Limb (tissue), 2 donors: ENCODE measurements around the gene TBC1D16.

ENCODE experiments used
- DNase-seq, 2 donors: peaks; one replicate each; pipeline ENCODE4 v3.0.0-alpha.2; 2016; ENCODE audit errors: extremely low spot score in 2 of 2

Gene TBC1D16

DNA sequence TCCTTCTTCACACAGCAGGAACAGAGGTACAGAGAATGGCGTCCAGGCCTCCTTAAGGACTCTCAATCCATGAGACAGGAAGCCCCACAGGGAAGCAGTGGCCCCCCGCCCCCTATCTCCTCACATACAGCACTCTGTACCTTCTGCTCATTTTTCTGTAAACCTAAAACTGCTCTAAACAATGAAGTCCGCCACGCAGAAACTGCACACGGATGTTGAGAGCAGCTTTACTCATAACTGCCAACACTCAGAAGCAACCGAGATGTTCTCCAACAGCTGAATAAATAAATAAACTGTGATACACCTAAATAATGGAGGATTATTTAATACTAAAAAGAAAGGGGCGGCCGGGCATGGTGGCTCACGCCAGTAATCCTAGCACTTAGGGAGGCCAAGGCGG lies 9.9 kb downstream of the TBC1D16 start:
- no peak for DNase-seq

DNA sequence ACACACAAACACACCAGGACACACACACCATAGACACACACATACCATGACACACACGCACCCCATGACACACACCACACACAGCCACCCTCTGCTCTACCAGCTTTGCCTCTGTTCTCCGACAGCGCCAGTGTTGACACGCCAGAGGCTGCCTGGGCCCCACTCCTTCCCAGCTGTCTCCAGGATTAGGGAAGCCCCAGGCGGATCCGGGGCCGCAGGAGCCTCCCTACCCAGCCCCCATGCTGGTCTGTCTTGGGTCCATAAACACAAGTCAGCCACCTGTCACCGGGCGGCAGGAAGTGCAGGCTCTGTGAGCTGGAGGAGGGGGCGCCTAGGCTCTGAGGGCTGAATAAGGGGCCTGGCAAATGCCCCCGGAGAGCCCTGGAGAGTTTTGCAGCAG lies 10.5 kb downstream of the TBC1D16 start:
- DNase-seq = peak in 1 of 2 donors; percentile 70

DNA sequence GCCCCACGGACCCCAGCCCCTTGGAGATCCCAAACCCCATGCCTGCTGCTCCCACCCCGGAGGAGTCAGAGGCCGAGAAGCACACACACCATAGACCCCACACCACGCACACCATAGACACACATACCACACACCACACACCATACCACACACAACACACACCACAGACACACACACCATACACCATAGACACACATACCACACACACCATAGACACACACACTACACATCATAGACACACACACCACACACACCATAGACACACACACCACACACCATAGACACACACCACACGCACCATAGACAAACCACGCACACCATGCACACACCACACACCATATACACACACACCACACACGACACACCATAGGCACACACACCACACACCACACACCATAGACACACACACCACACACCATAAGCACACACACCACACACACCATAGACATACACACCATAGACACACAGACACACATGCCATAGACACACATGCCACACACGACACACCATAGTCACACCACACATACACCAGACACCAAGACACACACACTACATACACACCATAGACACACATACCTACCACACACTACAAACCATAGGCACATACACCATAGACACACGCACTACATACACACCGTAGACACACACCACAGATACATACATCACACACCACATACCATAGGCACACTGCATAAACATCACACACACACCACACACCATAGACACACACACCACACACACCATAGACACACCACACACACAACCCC lies 11.3 kb downstream of the TBC1D16 start:
- DNase-seq = no peak

DNA sequence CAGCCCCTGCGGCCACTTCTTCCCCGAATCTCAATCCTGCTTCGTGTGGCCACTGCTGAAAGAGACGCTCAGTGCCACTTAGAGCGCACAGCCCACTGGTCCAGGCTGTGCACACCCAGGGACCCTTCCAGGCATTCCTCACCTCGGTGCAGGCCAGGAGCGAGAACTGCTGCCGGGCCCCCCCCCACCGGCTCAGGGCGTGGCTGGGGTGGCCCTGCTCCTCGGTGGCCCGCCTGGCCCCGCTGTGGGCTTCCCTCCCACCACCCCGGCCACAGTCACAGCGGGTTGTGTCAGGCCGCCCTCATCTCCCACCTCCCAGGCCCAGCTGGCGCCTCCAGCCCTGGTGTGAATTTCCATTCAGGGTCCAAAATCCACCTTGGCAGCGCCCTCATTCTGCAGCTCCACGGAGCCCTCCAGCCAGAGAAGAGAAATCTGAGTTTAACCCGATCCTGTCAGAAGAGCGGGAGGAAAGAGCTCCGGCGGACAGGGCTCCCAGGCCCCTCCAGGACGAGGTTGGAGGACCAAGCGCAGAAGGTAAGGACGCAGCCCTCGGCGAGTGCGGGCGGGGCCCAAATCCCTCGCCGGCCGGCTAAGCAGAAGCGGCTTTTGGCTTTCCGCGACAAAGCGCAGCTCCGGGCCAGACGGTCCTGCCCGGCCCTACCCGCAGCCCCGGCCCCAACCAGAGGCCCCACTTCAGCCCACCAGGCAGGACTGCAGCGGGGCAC lies 12.0 kb downstream of the TBC1D16 start:
- DNase-seq = peak in 1 of 2 donors; percentile 73

DNA sequence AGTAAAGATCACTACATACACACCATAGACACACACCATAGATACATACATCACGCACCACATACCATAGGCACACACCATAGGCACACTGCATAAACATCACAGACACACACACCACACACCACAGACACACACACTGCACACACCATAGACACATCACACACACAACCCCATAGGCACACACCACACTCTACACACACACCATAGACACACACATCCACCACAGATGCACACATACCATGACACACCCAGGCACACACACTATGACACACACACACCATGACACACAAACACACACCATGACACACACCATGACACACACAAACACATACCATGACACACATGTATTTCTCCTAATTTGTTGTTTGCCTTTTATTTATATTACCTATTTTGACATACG lies 14.1 kb downstream of the TBC1D16 start:
- DNase-seq = no peak

DNA sequence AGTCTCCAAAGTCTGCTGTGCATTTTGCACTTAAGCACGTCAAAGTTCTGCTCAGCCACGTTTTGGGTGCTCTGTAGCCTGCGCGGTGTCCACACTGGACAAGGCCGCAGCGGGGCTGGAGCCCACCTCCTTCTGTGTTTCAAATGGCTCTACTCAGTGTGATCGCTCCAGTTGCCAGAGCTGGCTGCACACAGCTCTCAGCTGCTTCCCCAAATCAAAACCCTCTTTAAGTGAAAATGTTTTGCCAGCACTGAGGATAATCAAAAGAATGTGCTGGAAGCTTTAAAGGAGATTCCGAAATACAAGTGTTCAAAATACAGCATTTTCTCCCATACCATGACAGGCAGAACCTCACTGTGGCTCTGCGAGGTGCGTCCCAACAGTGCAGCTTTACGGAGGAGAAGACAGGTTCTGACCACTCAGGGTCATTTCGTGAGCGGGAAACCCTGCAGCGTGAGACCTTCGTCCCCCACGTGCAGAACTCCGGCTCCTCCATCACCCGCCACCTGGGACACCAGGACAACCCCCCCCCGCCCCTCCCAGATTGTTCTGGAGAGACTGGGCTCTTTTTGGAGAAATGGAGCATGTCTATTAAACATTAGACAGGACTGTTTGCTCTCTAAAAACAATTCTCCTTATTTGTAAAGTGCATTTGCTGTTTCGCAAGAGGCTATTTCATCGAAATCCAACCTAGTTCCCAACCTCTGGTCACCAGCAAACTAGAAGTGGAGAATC lies 16.6 kb downstream of the TBC1D16 start:
- no peak for DNase-seq

DNA sequence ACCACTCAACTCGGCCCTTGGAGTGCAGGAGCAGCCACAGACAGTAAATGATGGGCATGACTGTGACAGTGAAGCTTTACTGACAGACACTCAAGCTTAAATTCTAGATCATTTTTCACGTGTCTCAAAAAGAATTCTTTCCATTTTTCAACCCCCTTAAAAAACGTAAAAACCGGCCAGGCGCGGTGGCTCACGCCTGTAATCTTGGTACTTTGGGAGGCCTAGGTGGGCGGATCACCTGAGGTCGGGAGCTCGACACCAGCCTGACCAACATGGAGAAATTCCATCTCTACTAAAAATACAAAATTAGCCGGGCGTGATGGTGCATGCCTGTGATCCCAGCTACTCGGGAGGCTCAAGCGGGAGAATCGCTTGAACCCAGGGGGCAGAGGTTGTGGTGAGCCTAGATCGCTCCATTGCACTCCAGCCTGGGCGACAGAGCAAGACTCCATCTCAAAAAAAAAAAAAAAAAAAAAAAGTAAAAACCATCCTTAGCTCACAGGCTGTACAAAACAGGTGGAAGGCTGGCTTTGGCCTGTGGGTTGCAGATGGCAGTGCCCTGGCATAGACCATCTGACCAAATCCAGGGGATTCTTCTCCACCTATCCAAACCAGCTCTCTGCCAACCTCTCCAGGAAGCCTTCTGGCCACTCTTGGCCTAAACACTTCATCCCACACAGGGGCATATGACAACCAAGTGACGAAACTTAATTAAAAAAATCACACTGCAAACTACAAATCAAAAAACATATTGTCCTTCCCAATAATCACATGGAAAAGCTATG lies 18.3 kb downstream of the TBC1D16 start:
- DNase-seq = no peak

DNA sequence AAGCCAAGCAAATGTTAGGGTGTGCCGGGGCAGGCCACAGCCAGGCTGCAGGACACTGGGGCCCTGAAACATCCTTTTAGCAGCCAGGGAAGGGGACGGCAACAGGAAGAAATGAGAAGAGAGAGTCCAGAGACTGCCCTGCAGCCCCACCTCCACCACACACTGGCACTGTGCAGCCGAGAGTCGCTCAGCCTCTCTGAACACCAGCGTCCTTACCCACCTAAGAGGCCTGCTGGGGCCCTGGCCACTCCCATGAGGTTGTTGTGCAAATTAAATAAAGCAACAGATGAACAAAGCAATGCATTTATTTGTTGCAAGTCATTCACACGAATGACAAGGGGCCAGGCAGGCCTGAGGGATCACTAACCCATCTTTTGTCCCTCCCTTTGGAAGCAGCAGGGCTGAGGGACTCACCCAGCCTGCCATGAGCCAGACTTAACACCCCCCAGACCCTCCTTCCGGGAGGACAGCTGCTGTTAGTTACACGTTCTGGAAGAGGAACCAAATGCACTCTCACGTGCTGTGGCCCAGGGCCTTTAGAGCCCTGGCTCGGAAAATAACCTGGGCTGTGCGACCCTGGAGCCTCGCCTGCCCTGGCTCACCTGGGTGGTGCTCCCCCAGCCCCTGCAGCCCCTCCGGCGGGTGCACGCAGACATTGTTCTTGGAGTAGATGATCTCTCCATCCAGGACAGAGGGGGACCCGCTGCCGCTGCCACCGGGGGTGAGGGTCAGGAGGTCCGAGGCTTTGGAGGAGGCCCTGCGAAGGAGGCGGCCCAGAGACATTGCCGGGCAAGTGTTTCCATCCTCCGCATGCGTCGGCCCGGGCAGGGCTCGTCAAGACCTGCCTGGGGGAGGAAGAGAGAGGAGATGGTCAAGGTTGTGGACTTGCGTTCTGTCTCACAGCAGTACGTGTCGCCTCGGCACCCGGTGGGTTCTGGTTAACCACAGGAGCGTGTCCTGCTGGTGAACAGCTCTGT lies 22.6 kb downstream of the TBC1D16 start:
- no peak for DNase-seq

DNA sequence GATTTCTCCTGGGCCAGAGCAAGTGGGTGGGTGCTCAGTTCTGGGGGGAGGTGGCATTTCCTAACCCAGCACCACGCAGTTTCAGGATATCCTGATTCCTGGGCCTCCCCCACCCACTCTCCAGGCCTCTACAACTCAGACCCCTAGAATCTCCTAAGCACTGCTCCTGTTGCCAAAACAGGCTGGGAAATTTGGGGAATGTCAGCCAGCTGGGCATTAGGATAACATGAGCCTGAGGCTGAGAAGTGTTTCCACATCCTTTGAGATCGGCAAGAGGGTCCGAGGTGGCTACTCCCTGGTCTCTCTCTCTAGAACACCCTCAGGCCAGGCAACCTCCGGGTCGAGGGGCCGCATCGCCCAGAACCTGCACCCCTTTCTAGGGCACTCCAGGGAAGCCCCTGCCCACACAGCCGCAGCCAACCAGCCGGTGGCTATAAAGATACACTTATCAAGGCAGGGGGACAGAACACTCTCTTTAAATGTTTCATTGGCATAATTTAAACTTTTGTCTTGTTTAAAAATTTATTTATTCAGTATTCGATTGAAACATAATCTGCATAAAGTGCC lies 23.6 kb downstream of the TBC1D16 start:
- no peak for DNase-seq

DNA sequence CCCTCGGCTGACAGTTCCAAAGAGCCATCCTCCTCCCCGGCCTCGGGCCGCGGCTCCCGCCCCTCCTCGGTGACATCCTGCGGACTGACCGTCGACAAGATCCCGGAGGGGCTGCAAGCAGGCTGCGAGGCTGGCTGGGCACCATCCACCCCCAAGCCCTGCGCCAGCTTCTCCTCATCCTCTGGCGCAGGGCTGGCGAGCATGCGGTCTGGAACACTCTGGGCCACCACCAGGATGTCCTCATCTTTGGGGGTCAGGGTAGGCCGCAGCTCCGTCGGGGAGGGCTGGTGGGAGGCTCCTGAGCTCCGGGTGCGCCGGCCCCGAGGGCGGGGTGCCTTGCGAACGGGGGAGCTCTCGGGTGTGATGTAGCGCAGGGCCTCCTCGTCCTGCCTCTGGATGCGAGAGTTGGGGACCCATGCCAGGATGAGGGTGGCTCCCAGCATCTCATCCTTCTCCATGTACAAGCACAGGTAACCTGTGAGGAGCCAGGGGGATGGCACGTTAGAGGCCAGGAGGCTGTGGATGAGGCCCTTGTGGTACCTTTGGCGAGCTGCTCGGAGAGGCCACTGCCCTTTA lies 25.3 kb downstream of the TBC1D16 start:
- DNase-seq = no peak

DNA sequence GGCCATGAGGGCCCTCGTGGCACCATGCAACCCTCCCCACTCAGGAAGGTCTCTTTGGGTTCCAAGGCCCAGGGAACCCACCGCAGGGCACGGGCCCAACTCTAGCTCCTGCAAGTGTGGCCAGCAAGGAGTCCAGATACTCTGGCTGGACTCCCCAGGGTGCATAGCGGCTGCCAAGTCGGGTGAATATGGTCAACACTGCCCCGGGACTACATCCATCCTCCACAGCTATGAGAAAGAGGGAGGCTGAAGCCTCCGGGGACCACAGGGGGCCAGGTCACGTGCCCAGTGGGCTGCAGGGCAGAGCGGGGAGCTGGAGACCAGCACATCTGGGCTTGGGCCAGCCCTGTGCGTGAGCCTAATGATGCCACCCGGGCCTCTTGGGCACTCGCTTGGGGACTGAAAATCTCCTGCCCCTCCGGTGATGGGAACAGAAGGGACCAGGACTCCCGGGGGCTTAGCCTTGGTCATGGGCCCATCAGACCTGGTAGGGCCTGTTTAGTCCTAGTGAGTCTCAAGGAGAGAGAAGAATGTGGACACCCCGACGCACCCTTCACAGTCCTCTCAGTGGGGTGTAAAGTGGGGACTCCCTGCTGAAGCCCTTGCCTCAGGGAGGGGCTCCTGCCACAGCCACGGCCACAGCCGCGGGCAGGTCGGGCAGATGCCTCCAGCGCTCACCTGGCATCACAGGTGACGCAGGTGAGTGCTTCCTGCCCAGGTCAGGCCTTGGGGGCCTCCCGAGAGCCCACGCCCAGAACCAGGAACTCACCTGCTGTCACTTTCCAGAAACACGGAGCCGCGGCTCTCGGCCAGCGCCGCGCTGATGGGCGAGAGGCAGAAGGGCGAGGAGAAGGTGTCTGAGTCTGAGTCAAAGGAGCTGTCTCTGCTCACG lies 26.0 kb downstream of the TBC1D16 start:
- no peak for DNase-seq

DNA sequence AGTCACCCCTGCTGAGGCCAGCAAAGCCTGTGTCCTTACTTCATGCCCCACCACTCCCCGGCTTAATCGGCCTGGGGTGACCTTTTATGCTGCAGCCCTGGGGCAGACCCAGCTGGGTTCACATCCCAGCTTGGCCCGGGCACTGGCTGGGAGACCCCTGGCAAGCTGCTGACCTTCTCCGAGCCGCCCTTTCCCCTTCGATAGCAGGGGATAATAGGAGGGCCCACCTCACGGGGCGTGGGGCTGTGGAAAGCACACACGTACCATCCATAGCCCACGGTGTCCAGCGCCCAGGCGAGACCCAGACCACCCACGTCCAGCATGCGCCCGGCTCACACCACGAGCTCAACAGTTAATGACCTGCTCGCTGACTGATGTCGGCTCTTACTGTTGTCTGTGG lies 26.8 kb downstream of the TBC1D16 start:
- no peak for DNase-seq

DNA sequence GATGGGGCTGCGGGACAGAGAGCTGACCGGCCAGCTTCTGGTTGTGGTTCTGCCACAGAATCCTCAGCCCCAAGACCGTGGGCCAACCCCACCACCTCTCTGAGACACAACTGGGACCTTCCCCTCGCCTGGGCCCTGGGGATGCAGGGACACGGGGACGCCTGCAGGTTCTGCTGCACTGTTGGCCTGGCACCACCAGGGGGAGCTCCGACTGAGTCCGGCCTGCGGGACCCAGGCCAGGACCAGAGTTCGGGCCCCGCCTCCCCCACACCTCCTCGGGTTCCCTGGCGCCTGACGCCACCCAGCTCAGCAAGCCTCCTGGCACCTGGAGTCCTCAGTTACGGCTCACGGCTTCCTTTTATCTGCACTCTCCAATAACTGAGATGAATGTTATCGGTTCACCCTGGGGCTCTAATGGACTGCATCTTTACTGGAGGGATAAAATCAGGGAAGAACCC lies 27.3 kb downstream of the TBC1D16 start:
- DNase-seq = peak in 1 of 2 donors; percentile 80

DNA sequence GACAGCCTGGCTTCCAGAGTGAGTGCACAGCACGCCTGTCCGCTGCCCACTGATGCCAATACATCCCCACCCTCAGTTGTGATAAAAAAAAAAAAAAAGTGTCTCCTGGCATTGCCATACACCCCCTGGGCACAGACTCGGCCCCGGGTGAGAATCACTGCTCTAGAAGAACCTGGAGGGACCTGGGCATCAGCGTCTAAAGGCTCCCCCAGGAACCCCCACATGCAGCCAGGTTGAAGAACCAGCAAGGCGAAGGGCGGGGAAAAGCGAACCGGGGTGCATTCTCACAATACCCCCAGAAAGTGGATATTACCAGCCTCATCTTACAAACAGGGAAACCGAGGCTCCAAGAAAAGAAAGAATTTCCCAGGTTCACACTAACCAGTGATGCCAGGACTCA lies 27.7 kb downstream of the TBC1D16 start:
- DNase-seq = no peak

DNA sequence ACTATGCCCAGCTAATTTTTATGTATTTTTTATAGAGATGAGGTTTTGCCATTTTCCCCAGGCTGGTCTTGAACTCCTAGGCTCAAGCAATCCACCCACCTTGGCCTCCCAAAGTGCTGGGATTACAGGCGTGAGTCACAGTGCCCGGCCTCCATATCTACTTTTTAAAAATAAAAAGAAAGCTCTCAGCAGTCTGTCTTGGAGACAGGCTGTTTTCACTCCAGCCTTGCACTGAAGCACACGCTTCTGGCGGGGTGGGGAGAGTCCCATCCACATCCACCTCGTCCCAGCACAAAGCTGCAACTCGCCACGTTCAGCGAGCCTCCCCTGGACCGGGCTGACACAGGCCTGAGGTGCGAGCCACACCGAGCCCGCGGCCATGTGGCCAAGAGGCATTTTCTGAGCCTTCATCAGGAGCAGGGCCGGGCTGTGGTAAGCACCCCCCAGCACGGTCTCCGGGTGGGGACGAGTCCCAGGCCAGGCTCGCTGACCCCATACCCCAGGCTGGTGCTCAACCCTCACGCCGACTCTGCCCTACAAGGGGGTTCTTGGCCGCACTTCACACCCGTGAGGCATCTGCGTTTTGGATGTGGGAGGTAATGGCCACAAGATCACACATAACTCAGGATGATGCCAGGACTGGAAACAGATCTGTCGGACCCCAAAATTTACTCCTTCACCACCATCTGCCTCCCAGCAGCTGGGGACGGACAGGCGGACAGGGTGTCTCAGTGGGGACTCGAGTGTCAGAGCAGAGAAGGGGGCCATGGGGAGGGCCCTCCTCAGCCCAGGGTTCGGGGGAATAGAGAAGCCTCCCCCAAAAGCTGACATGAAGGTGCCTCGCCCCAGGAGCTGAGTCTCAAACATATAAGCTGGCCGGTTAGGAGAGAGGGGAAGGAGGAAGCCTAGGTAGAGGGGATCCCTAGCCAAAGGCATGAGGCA lies 28.6 kb downstream of the TBC1D16 start:
- no peak for DNase-seq

DNA sequence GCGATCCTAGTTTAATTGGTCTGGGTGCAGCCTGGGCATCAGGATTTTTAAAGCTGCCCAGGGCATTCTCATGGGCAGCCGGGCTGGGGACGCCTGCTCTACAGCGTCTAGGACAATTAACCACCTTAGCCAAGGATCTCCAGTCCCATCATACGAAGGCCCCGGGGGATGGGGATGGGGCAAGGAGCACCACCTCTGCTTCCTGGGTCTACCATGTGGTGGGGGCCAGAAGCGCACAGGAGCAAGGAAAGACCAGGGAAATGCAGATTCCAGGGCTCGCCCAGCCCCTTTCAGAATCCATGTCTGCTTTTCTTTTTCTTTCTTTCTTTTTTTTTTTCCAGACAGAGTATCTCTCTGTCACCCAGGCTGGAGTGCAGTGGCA lies 29.3 kb downstream of the TBC1D16 start:
- no peak for DNase-seq
